ENCODE data around the gene RSF1.
A peak's percentile ranks its signal among the peaks of the same experiment; 100 is the strongest.
"Not testable (repeated sequence)": the region's sequence is repeated elsewhere in the genome, so short reads cannot be mapped to it uniquely, and the experiment has no call there.

Gene RSF1

GRCh38 chr11:77658213-77659013 lies 162.1 kb downstream of the RSF1 start:
- in situ Hi-C loops (cut with HindIII; ENCODE audit: low pct_ligation_motif_present, low pct_unique_long_range_greater_than_20kb, low sequenced_read_pairs): no loop called here
- DNase-seq: no peak

GRCh38 chr11:77656362-77656761 lies 164.2 kb downstream of the RSF1 start:
- DNase-seq: no peak
- in situ Hi-C loops (cut with HindIII; ENCODE audit: low pct_ligation_motif_present, low pct_unique_long_range_greater_than_20kb, low sequenced_read_pairs): no loop called here

- in situ Hi-C loops (cut with HindIII; ENCODE audit: low pct_ligation_motif_present, low pct_unique_long_range_greater_than_20kb, low sequenced_read_pairs): no loop called here
These were observed 165.6 kb downstream of the RSF1 start for GRCh38 chr11:77654770-77655434.

GRCh38 chr11:77650123-77650522 lies 170.4 kb downstream of the RSF1 start:
- in situ Hi-C loops (cut with HindIII; ENCODE audit: low pct_ligation_motif_present, low pct_unique_long_range_greater_than_20kb, low sequenced_read_pairs): no loop called here

More at GRCh38 chr11:77654770-77655434, 165.6 kb downstream of the RSF1 start:
- DNase-seq: no peak

GRCh38 chr11:77647654-77648305 lies 172.7 kb downstream of the RSF1 start:
- in situ Hi-C loops (cut with HindIII; ENCODE audit: low pct_ligation_motif_present, low pct_unique_long_range_greater_than_20kb, low sequenced_read_pairs): no loop called here
- no peak for DNase-seq

More at GRCh38 chr11:77650123-77650522, 170.4 kb downstream of the RSF1 start:
- no peak for DNase-seq

- in situ Hi-C loops (cut with HindIII; ENCODE audit: low pct_ligation_motif_present, low pct_unique_long_range_greater_than_20kb, low sequenced_read_pairs): no loop called here
- no peak for DNase-seq
These were observed 175.6 kb downstream of the RSF1 start for GRCh38 chr11:77644887-77645286.

- DNase-seq: no peak
- in situ Hi-C loops (cut with HindIII; ENCODE audit: low pct_ligation_motif_present, low pct_unique_long_range_greater_than_20kb, low sequenced_read_pairs): no loop called here
These were observed 178.3 kb downstream of the RSF1 start for GRCh38 chr11:77642228-77642627.

GRCh38 chr11:77637345-77638165 lies 183.0 kb downstream of the RSF1 start, which contains the start of gene CLNS1A:
TSS of gene CLNS1A (minus strand) at chr11:77637794. CDS start at chr11:77637714, 80 bp downstream.
- peak; percentile 86 for DNase-seq
- in situ Hi-C loops (cut with HindIII; ENCODE audit: low pct_ligation_motif_present, low pct_unique_long_range_greater_than_20kb, low sequenced_read_pairs): no loop called here

GRCh38 chr11:77636731-77637344 lies 183.7 kb downstream of the RSF1 start:
- in situ Hi-C loops (cut with HindIII; ENCODE audit: low pct_ligation_motif_present, low pct_unique_long_range_greater_than_20kb, low sequenced_read_pairs): no loop called here
- DNase-seq: no peak

- in situ Hi-C loops (cut with HindIII; ENCODE audit: low pct_ligation_motif_present, low pct_unique_long_range_greater_than_20kb, low sequenced_read_pairs); DNase-seq: not testable (repeated sequence)
These were observed 186.6 kb downstream of the RSF1 start for GRCh38 chr11:77633926-77634325.

GRCh38 chr11:77630157-77630710 lies 190.3 kb downstream of the RSF1 start:
- no peak for DNase-seq
- in situ Hi-C loops (cut with HindIII; ENCODE audit: low pct_ligation_motif_present, low pct_unique_long_range_greater_than_20kb, low sequenced_read_pairs): no loop called here

- in situ Hi-C loops (cut with HindIII; ENCODE audit: low pct_ligation_motif_present, low pct_unique_long_range_greater_than_20kb, low sequenced_read_pairs): no loop called here
- DNase-seq: peak; percentile 64
These were observed 200.8 kb downstream of the RSF1 start for GRCh38 chr11:77619576-77620198.

- in situ Hi-C loops (cut with HindIII; ENCODE audit: low pct_ligation_motif_present, low pct_unique_long_range_greater_than_20kb, low sequenced_read_pairs): no loop called here
- DNase-seq: no peak
These were observed 202.6 kb downstream of the RSF1 start for GRCh38 chr11:77617892-77618291.

GRCh38 chr11:77611921-77612320 lies 208.6 kb downstream of the RSF1 start:
- in situ Hi-C loops (cut with HindIII; ENCODE audit: low pct_ligation_motif_present, low pct_unique_long_range_greater_than_20kb, low sequenced_read_pairs): no loop called here
- no peak for DNase-seq
